Panc1 (cell line): Measurements from ENCODE around the gene NTRK2.

Source experiments
- POLR2AphosphoS5 ChIP-seq: IDR thresholded peaks from 2 replicates; pipeline ENCODE4 v1.6.1; 2012; ENCODE audit warnings: mild to moderate bottlenecking, low read depth, low read length, moderate library complexity
- SIN3A ChIP-seq: IDR thresholded peaks from 2 replicates; pipeline ENCODE4 v1.6.1; 2012; ENCODE audit warnings: low read depth, mild to moderate bottlenecking, low read length, moderate library complexity, borderline replicate concordance; ENCODE audit not compliant: insufficient read depth
- TCF7L2 ChIP-seq: IDR thresholded peaks from 2 replicates; pipeline ENCODE4 v1.6.1; 2011; ENCODE audit warnings: mild to moderate bottlenecking, low read depth, low read length, inconsistent platforms
- TF ChIP-seq, protein P1 (sequence below): fragments of 450-650 bp; IDR thresholded peaks from 2 replicates; pipeline ENCODE4 v1.5.1; 2017; ENCODE audit warnings: mild to moderate bottlenecking

DNA sequence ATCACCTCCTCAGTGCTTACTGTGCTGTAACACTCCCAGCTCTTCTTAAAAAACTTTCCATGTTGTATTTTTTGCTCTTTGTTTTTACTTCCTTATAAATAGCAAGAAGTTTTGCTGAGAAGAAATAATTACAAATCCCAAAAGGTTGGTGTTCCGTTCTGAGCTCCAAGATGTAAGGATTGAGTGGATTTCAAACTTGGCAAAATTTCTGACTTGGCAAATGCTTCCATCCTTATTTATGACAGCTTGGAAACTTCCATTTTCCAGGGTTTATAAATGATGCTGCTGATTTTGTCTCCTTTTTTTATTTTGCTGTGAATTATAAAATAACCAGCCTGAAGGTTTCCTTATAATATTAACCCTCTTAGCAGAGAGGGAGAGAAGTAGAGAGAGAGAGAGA is 151.9 kb downstream of the NTRK2 start:
- TF ChIP-seq, protein P1, sequence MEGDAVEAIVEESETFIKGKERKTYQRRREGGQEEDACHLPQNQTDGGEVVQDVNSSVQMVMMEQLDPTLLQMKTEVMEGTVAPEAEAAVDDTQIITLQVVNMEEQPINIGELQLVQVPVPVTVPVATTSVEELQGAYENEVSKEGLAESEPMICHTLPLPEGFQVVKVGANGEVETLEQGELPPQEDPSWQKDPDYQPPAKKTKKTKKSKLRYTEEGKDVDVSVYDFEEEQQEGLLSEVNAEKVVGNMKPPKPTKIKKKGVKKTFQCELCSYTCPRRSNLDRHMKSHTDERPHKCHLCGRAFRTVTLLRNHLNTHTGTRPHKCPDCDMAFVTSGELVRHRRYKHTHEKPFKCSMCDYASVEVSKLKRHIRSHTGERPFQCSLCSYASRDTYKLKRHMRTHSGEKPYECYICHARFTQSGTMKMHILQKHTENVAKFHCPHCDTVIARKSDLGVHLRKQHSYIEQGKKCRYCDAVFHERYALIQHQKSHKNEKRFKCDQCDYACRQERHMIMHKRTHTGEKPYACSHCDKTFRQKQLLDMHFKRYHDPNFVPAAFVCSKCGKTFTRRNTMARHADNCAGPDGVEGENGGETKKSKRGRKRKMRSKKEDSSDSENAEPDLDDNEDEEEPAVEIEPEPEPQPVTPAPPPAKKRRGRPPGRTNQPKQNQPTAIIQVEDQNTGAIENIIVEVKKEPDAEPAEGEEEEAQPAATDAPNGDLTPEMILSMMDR: no peak
- TF ChIP-seq TCF7L2 (no peak), SIN3A (no peak), POLR2AphosphoS5 (no peak)
